Measurements from ENCODE around the gene FAM186B.

The FAM186B gene

GRCh38 chr12:49554266-49554665, 51.2 kb downstream of the FAM186B start:
- FAIRE-seq, result no peak
- DNase-seq (ENCODE audit: insufficient read length, low spot score), result no peak

GRCh38 chr12:49553512-49554088, 51.8 kb downstream of the FAM186B start:
- FAIRE-seq, result peak; percentile 14

GRCh38 chr12:49552899-49553298, 52.5 kb downstream of the FAM186B start:
- FAIRE-seq, result no peak
- DNase-seq (ENCODE audit: insufficient read length, low spot score), result no peak

More at GRCh38 chr12:49553512-49554088, 51.8 kb downstream of the FAM186B start:
- no peak for DNase-seq (ENCODE audit: insufficient read length, low spot score)

GRCh38 chr12:49552425-49552824, 53.0 kb downstream of the FAM186B start:
- DNase-seq (ENCODE audit: insufficient read length, low spot score) (no peak), FAIRE-seq (no peak)

GRCh38 chr12:49552014-49552413, 53.4 kb downstream of the FAM186B start:
- no peak for FAIRE-seq
- DNase-seq (ENCODE audit: insufficient read length, low spot score), result no peak

- FAIRE-seq, result peak; percentile 54
- no peak for DNase-seq (ENCODE audit: insufficient read length, low spot score)
These were observed 54.7 kb downstream of the FAM186B start for GRCh38 chr12:49550693-49551252.

- DNase-seq (ENCODE audit: insufficient read length, low spot score) (no peak), FAIRE-seq (no peak)
These were observed 55.4 kb downstream of the FAM186B start for GRCh38 chr12:49549735-49550692.

GRCh38 chr12:49548822-49549648, 56.4 kb downstream of the FAM186B start:
- no peak for DNase-seq (ENCODE audit: insufficient read length, low spot score)
- FAIRE-seq, result no peak

- DNase-seq (ENCODE audit: insufficient read length, low spot score) (no peak), FAIRE-seq (no peak)
These were observed 57.0 kb downstream of the FAM186B start for GRCh38 chr12:49548481-49548821.

GRCh38 chr12:49547090-49547690, 58.2 kb downstream of the FAM186B start:
- FAIRE-seq, result no peak
- no peak for DNase-seq (ENCODE audit: insufficient read length, low spot score)

GRCh38 chr12:49546481-49546880, 59.0 kb downstream of the FAM186B start:
- no peak for DNase-seq (ENCODE audit: insufficient read length, low spot score)
- FAIRE-seq, result no peak

- no peak for DNase-seq (ENCODE audit: insufficient read length, low spot score)
- FAIRE-seq, result no peak
These were observed 59.6 kb downstream of the FAM186B start for GRCh38 chr12:49545815-49546214.

- no peak for FAIRE-seq
These were observed 61.3 kb downstream of the FAM186B start for GRCh38 chr12:49543914-49544815.

GRCh38 chr12:49543221-49543913, 62.1 kb downstream of the FAM186B start:
- FAIRE-seq (no peak), DNase-seq (ENCODE audit: insufficient read length, low spot score) (no peak)

More at GRCh38 chr12:49543914-49544815, 61.3 kb downstream of the FAM186B start:
- no peak for DNase-seq (ENCODE audit: insufficient read length, low spot score)

GRCh38 chr12:49542592-49543160, 62.8 kb downstream of the FAM186B start:
- FAIRE-seq (no peak), DNase-seq (ENCODE audit: insufficient read length, low spot score) (no peak)

- no peak for DNase-seq (ENCODE audit: insufficient read length, low spot score)
- FAIRE-seq, result no peak
These were observed 63.4 kb downstream of the FAM186B start for GRCh38 chr12:49541911-49542505.

- FAIRE-seq (no peak), DNase-seq (ENCODE audit: insufficient read length, low spot score) (no peak)
These were observed 64.1 kb downstream of the FAM186B start for GRCh38 chr12:49541140-49541861.
